ENCODE data around the gene MIEN1.

MIEN1 gene

DNA sequence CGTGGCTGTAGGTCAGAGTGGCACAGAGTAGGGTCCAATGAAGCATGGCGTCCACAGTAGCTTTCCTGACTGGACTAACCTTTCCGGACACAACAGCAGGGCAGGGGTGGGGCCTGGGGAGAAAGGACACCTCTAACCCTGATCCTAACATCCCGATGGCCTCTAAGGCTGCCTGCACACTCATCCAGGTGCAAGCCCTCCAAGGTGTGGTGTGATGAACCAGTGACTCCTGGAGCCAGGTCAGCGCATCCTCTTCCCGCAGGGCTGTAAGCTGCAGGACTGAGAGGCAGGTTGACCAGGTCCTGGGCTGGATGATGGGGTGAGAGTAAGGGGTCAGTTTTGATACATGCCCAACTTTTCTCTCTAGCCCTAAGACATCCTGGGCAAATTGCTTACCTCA lies 33.6 kb downstream of the MIEN1 start:
- DNase-seq: no peak

DNA sequence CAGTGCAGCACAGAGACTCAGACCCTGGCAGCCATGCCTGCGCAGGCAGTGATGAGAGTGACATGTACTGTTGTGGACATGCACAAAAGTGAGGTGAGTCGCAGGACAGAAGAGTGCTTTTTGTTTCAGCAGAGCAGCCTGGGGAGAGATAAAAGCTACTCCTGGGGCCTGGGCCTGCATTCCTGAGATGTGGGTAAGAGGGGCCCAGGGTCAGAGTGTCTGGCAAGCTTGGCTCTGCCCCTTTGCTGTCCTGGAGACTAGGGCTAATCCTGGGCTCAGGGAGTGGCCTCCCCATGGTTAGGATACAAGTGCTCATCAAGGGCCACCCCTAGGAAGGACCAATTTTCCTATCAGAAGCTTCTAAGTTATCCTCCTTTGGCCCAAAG lies 35.2 kb downstream of the MIEN1 start:
- DNase-seq: no peak

DNA sequence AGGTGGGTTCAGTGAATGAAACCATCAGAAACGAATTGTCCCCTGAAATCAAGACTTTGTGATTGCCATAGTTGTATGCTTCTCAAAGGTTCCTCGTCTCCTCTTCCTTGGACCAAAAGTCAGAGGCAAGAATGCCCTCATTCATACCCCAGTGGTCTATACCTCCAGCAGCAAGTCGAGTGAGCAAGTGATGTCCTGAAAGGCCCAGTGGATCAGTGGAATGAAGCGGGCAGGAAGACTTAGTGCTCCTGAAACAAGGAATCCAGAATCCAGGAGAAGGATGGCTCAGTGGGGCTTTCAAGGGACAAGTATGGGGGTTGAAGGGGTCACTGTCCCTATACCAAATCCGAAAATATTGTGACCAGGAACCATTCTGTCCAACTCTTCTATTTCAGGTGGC lies 35.7 kb downstream of the MIEN1 start:
- no peak for DNase-seq

DNA sequence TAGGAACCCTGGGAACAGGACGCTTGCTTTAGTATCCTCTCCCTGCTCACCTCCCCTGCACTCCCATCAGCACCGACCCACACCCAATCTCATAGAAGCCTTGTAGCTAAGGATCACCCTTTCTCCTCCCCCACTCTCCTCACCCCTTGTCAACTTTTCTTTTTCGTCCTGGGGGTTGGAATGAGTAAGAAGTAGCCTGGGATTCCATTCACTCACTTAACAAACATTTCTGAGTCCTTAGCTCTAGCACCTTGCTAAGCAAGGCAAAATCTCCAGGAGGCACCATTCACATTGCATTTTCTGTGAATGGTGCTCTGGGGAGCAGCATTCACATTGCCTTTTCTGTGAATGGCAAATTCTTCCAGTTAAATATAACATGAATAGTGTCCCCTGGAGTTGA lies 41.4 kb downstream of the MIEN1 start:
- DNase-seq: no peak

DNA sequence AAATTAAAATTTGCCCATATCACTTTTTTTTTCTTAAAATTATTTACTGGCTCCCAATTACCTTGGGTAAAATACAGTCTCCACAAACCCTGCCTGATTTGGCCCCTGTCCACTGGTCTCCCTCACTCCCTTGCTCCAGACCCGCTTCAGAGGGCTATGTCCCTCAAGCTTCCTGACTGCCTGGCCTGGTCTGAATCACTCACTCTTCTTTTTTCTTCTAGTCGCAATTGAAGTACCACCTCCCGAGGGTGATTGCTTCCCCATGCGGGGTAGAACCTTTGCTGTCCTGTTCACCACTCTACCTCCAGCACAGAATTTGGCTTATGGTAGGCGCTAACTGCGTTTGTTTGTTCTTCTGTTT lies 41.9 kb downstream of the MIEN1 start:
- DNase-seq: no peak

DNA sequence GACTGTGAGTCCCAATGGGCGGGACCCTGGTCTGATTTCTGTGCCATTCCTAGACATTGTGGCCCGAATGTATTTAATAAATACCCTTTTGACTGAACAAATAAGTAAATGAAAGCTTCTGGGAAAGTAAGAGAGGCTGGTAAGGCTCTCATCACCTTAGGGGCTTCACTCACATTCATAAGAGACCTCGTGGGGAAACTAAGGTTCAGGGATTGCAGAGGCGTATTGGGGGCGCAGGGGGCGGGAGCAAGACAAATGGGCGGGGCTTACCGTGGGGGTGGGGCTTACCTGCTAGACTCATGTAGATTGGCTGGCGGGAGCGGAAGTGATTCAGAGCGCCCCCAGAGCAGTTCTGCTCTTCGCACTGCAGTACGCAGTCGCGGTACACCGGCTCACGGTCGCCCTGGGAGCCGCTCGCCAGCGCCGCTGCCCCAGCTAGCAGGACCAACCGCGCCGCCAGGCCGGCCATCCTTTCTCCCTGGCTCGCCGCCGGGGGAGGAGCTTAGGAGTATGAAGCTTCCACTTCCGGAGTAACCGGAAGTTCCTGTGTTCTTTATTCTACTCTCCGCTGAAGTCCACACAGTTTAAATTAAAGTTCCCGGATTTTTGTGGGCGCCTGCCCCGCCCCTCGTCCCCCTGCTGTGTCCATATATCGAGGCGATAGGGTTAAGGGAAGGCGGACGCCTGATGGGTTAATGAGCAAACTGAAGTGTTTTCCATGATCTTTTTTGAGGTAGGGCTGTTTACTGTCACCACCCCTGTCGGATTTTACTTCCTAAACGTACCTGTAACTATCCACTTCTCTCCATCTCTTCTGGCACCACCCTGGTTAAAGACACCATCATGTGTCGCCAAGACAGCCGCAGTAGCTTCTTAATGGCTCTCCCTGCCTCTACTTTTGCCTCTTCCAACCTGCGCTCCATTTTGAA lies 42.5 kb downstream of the MIEN1 start, which contains the start of gene PGAP3:
Gene PGAP3 (minus strand): TSS at position 512 of the 929 bp plus-strand sequence. CDS start 43 bp downstream, at position 469.
- DNase-seq: peak; percentile 83

DNA sequence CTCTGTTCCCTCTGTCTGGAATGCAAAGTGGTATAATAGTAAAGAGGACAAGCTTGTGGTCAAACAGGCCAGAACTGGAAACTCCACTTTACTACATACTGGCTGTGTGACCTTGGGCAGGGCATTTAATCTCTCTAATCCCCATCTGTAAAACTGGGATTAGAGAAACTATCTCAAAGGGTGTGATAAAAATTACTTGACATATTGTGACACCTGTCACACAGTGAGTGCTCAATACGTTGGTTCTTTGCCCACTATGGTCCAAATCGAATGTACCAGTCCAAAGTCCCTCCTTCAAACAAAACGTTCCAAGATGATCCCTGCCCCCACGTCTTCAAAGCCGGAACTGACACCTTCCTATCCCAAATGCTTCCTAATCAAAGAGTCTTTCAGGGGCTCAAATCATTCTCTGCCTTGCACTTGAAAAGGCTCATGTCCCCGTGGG lies 43.2 kb downstream of the MIEN1 start:
- DNase-seq: no peak

DNA sequence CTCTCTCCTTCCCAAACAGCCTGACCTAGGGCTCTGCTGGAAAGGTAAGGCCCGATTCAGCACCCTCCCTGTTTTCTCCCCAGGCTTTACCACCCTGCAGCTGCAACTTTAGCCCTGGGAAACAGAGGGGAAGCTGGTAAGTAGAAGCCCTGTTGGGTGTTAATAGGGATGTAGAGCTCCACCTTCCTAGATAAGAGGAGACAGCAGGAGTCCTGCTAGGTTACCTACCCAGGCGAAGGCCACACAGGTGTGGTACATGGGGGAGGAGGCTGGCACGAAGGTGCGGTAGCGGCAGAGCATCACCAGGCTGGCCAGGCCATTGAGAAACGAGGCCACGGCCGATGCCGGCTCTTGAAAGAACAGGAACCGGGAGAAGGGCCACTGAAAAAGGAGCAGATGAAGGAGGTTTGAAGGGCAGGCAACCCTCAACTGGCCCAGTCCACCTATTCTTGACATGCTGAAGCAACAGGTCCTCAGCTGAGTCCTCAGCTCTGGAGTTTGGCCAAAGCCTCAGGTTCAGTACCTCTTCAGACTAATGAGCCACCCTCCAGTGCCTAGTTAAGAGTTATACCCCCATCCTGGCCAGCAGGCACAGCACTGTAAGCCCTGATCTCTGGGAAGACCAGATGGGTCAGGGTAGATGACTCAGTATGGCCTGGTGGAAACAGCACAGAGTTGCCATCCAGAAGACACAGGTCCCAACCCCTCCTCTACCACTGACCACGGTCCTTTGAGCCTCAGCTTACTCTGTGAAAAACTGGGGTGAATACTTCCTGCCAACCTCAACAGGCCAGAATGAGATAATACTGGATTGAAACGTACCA lies 45.8 kb downstream of the MIEN1 start:
- DNase-seq: no peak

DNA sequence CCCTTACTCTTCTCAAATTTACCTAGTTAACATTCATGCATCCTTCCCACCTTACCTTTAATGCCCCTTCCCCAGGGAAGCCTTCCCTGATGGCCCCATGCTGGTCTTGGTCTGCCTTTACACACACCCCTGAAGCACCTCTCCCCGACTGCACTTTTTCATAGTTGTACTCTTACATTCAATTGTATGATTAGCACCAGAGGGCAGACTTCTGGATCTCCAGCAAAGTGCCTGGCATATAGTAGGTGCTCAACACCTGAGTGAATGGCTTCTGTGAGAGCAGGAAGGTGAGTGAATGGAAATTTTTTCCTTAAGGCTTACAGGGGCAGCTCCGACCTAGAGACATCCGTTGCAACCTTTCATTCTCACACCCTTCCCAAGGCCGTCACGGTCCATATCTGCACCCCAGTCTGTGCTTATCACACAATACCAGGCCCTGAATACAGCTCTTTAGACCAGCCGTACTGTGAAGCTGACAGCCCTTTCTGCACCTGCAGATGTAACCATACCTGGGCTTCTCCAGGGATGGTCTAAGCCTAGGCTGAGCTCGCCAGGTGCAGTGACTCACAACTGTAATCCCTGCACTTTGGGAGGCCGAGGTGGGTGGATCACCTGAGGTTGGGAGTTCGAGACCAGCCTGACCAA lies 46.9 kb downstream of the MIEN1 start:
- no peak for DNase-seq

DNA sequence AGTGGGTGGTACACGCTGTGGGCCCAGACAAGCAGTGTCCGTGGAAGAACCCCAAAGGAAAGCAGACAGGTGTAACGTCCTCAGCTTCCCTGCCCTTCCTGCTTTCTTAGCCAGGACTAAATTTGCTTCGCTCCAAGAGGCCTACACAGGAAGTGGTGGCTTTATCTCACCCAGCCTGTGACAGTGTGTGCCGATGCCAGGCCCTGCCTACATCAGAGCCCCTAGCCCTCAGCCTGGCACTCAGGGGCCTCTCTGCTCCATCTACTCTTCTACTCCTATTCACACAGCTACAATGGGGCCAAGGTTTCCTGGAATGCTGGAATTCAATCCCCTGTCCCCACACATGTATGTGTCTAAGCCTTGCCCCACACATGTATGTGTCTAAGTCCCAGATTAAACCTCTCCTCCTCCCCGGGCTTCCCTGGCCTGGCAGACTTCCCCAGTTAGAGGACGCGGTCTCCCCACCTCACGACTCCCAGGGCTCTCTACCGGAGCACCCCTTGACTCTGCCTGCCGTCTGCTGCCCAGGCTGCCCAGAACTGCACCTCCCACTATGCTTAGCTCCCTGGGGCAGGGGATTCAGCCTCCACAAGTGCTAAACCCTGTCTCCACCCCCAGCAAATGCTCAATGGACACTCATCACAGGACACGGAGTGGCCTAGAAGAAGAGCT lies 50.7 kb downstream of the MIEN1 start:
- DNase-seq: peak; percentile 33
